GM19372 (cell line): ENCODE results near the gene HNRNPU.
"Not testable (repeated sequence)": the region's sequence is repeated elsewhere in the genome, so short reads cannot be mapped to it uniquely, and the experiment has no call there.

Experiments
- ATAC-seq: cut with Tn5 transposase; IDR thresholded peaks from one replicate; pipeline ENCODE4 v1.9.1; 2021; ENCODE audit warnings: mild to moderate bottlenecking, low read depth, moderate library complexity; ENCODE audit not compliant: unreplicated experiment

HNRNPU gene

DNA sequence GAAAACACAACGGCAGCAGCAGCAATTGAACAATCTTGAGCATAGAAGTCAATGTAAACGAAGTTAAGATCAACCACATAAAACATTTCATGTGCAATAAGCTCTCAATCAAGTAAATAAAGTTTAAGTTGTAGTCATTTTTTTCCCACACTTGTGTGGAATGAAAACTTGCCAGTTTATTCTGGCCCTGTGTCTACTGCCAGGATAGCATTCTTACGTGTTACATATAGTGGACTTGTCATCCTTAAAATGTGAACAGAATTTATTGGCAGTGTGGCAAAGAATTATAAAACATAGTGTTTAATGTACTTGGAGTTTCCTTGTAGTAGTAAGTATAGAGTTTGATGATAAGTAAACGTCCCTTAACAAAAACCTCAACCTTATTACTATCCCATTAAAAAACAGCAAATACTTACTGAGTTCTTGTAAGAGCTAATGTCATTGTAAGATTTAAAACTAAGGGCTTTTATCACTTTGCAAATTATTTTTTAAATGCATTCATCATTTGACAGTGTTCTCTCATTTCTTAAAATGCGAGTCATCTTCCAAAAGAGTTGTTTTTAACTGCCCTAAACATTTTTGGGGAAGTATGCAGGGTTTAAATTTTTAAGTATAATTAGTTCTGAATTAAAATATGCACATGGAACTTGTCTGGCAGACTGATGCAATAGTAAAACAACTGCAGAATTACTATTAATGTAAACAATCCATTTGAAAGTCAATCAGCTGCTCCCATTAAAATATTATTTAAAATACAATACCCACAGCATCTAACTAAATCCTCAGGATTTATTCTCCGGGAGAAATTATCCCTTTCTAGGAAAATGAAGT is 21.0 kb downstream of the HNRNPU start:
- no peak for ATAC-seq

DNA sequence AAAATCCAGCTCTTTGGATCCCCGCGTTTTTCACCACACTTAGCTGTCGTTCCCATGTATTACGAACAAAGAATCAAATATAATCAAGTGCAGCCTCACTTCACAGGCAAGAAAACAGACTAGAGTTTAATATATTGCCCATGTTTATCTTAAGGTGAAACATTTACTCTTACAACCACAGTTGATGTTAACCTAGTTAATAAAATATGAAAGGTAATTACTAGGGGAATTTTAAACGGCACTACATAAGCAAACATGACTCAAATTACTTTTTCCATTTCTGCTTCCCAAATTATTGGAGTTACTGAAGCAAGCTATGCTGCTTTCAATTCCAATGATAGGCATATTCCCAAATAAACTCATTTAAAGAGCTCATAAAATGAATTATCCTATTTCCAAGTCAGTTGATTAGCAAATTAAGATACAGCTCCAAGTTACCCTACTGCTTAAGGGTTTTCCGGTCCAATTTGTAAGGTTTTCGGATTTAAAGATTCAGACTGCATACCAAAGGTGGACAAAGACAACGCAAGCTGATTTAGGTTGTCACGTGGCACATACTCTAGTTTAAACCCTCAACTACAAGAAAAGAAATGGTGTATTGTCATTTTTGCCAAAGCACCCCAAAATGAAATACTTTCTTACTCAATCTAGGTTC is 22.9 kb downstream of the HNRNPU start:
- no peak for ATAC-seq

DNA sequence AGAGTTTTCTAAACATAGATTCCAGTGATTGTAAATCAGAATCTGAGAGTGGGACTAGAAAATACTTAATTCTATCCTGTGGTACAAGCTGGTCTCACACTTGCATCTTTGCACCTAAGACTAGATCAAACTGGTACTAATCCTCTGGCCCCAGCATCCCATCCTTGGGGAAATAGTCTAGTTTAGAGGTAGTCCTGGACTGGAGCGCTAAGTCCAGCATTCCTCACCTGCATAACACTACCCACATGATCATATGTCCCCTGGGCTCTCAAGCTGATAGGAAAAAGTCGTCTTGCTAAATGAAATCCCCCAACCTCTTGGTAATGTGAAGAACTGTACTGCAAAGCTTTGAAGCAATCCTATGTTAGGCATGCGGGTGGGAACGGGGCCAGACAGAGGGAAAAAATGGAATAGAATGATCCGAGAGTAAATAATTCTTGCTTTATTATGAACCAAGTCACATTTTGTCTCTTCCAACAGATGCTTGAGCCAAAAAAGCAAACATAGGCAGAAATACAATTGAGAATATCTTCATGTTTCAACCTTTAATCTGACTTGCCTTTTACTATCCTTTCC is 24.0 kb downstream of the HNRNPU start:
- ATAC-seq = no peak

DNA sequence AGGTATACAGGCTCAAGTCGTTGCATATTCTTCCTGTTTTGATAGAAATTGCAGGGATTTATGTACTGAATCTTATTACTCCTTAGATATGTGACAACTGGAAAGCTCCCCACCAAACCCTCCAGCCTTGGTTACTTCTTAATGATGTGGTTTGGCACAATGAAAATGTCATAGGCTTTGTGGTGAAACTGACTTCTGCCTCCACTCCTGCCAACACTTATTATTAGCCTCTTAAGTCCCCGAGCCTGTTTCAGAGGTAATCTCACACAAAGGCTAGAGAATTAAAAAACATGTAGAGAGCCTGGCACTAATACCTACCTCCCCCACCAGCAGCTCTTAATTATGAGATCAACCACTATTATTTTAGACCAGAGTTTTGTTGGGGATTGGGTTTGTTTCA is 24.7 kb downstream of the HNRNPU start:
- no peak for ATAC-seq

DNA sequence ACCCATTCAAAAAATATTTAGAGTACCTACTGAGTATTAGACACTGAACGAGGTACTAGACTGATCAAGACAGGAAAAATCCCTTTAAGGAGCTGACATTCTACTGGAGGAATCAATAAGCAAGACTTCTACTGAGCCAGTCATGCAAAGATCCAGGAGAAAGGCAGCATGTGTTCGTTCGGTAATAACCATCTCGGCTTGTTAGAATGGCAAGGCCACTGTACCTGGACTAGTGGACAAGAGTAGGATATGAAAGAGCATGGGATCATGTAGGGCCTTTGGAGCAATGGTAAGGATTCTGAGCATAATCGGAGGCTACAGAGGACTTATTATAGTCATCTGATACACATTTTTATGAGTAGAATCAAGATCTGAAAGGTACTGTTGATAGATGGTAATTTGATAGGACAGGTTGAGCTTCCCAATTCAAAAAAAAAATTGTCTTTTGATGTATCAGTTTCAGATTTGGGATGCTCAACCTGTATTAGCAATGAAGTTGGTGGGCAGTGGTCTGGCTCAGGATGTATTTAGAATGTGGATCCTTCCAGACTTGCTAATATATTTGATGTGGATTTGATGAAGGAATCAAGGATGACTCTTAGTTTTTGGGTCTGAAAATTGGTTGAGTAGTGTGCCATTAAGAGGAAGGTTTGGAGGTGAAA is 26.6 kb downstream of the HNRNPU start:
- no peak for ATAC-seq

DNA sequence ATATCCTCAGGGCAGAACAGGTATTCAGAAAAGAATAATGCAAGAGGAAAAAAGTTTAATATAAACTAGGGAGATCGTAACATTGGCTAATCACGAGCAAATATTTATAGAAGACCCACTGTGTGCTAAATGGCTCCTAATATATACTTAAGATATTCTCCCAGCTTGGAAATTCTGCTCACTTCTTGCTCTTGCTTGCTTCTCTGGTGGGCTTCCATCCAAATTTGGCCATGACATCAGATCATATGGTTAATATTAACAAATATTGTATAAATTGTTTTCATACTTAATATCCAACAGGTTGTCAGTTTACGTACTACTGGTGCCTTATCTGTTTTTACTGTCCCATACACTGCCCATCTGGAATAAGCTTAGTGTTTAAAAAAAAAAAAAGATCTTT is 27.8 kb downstream of the HNRNPU start:
- no peak for ATAC-seq

DNA sequence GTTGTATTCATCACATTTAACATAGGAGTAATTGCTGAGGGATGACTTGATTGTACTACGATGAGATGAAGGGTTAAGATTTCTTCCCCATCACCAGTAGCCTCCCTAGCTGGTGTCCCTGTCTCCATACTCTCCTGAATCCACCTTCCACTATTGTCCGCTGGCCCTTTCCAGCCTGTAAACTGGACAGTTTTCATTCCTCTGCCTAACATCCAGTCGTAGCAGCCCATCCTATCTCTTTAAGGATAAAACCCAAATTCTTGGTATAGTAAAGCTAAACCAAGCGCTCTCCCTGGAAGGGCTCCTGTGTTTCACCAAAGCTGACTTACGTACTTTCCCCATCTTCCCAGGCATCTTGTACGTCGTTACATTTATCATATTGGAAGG is 28.2 kb downstream of the HNRNPU start:
- no peak for ATAC-seq

DNA sequence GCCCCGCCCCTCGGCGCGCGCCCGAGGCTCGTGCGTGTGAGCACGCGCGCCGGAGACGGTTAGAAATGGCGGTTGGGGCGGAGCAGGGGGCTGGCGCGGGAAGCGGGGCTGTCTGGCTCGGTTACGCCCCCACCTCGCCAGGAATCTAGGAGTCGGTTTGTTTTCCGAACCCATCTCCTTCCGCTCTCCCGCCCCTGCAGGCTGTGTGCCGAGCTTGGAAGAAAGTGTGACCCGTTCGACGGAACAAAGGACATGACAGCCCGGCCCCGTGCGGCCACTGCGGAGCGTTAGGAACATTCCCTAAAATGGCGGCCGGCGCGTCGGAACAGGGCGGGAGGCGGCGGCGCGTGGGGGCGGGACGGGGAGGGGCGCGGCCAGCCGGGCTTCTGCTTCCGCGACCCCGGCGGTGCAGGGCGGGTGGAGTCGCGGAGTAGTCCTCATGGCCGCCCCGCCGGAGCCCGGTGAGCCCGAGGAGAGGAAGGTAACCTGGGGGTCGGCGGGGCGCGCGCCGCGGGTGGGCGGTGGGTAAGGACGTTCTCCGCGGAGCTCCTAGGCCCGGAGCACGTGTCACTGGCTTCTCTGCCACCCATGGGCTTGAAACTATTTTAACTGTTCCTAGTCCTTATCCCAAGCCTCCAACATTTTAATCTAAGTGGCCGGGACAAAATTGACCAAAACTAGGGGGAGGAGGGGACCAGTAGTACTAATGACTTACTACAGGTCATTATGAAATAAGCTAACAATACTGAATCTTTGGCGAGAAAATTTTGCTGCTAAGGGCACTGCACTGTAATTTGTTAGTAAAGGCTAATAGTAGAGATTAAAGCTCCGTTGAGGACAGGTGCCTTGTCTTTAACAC is 28.8 kb downstream of the HNRNPU start, which contains the start of gene COX20:
COX20 (plus strand) TSS at position 383 of the 859 bp plus-strand sequence; CDS start at position 440, 57 bp downstream.
- ATAC-seq = peak; percentile 60

DNA sequence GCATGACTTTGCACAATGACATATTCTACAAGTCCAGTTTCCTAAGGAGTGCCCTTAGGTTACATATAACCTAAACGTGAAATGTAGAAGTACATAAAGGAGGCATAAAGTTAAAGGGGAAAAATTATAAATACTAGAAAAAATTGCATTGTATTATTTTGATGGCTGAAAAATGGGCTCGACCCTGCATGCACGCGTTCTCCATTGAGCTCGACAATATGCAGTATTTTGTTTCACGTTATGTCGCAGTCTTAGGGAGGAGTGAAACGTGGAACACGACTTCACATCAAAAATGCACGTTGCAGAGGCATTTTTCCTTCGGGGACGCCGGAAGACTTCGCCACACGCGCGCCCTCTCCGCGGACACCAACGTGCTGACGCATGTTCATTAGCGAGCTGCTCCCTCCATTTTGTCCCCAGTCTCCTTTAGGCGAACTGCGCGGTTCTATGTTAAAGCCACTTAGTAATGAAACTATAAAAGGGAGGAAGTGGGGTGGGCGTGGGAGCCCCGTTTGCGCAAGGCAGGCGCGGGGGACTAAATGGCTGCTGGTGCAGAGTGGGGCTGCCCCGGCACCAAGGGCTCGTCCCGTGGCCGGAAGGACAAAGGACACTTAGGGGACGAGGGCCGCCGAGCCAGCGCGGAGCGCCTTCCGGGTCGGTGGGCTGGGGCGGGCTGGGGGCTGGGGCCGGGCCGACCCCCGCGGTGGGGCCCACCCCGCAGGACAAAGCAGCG is 29.6 kb downstream of the HNRNPU start:
- peak; percentile 60 for ATAC-seq

DNA sequence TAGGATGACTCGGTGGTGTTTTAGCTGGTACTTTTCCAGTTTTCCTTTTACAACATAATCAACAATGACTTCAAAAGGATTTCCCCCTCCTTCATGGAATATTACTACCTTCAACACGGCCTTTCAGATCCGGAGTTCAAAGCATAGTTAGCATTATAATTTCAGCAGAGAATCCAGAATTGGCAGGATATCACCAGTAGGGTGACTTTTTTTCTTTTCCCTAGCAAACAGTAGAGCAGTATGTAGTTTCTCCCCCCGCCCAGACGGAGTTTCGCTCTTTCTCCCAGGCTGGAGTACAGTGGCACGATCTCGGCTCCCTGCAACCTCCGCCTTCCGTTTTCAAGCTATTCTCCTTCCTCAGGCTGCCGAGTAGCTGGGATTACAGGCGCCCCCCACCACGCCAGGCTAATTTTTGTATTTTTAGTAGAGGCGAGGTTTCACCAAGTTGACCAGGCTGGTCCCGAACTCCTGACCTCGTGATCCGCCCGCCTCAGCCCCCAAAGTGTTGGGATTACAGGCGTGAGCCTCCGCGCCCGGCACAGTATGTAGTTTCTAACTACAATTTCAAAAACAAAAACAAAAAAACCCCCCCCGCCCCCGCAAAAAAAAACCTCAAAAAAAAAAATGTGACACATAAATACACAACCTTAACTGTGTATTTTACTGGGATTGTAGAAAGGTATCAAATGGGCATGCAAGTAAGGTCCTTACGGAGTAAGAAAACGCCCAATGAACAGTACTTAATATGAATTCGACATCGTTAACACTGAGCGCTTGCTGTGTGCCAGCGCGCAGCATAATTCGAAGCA is 30.4 kb downstream of the HNRNPU start:
- ATAC-seq = peak; percentile 3

DNA sequence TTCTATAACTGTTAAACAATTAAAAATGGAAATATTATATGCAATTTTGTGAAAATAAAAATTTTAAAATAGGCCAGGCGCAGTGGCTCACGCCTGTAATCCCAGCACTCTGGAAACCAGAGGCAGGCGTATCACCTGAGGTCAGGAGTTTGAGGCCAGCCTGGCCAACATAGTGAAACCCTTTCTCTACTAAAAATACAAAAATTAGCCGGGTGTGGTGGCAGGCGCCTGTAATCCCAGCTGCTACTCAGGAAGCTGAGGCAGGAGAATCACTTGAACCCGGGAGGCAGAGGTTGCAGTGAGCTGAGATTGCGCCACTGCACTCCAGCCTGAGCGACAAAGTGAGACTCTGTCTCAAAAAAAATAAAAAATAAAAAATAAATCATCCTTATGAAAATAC is 31.1 kb downstream of the HNRNPU start:
- not testable (repeated sequence) for ATAC-seq

DNA sequence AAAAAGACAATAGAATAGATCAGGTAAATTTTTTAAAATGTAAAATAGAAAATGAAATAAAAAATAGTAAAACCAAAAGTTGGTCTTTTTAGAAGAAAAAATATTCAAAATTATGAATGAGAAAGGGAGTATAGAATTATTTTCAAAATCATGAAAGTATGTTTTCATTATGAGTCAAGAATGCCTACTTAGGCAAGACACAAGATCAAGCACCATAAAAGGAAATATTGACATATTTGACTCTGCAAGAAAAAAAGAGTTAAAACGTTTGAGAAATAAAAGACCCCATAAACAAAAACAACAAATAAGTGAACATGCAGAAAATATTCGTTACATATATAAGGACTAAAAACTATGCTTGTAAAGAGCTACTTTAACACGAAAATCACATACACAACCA is 33.7 kb downstream of the HNRNPU start:
- no peak for ATAC-seq

DNA sequence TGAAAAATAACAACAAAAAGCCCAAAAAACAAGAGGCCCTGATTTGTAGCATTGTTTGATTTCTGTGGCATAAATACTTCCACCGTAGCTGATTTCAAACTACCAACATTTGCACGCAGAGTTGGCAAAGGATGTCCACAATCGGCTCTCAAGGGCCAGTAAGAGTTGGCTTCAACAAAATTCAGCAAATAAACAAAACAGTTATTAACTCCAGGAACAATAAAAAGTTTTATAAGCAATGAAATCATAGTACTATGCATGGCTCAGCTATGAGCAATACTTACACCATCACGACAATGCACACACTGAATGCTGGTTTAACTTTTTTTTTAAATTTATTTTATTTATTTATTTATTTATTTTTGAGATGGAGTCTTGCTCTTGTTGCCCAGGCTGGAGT is 37.6 kb downstream of the HNRNPU start:
- no peak for ATAC-seq

DNA sequence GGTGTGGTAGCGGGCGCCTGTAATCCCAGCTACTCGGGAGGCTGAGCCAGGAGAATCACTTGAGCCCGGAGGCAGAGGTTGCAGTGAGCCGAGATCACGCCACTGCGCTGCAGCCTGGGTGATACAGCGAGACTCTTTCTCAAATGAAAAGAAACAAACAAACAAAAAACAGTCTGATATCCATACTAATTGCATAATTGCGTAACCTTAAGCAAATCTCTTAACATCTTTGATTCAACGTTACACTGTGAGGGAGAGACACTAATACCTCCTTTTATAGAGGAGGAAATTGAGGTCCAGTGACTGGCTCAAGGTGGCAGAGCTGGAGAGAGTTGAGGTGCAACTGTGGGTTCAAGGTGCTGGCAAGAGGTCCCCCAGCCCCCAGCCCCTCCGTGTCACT is 41.5 kb downstream of the HNRNPU start:
- no peak for ATAC-seq

DNA sequence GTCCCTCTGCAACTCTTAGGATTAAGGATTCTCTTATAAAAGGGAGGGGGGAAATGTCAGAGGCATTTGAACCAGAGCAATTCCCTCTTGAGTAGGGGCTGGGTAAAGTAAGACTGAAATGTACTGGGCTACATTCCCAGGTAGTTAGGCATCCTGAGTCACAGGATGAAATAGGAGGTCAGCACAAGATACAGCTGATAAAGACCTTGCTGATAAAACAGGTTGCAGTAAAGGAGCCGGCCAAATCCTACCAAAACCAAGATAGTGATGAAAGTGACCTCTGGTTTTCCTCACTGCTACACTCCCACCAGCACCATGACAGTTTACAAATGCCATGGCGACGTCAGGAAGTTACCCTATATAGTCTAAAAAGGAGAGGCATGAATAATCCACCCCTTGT is 43.2 kb downstream of the HNRNPU start:
- ATAC-seq = no peak

DNA sequence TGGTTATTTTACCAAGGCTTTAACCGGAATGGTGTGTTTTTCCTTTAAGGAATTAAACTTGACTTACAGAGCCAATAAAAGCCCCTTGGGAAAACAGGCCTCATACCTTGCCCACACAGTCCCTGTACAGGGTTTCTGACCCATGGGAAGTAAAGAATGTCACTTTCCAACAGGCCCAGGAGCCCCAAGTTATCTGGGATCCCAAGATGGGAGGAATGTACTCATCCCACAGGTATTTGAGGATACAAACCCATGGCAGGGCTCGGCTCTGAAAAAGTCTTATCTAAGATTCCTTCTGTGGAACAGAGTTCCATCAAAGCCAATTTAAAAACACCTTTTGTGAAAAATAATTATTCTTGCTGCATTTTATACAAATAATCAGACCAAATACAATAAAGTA is 44.2 kb downstream of the HNRNPU start:
- ATAC-seq = no peak

DNA sequence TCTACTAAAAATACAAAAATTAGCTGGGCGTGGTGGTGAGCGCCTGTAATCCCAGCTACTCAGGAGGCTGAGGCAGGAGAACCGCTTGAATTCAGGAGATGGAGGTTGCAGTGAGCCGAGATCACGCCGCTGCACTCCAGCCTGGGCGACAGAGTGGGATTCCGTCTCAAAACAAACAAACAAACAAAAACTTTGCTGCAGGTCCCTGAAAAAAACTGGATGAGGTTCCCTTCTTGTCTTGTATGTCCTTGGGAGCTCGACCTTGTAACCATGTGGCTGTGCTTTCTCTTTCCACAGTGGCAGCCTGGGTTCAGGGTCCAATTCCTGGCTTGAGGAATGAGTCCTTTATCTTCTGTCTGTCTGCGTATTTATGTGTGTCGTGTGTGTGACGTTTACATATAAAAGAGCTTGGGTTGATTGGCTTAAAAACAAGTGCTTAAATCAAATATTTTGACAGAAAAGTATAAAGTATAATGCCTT is 46.9 kb downstream of the HNRNPU start:
- no peak for ATAC-seq

DNA sequence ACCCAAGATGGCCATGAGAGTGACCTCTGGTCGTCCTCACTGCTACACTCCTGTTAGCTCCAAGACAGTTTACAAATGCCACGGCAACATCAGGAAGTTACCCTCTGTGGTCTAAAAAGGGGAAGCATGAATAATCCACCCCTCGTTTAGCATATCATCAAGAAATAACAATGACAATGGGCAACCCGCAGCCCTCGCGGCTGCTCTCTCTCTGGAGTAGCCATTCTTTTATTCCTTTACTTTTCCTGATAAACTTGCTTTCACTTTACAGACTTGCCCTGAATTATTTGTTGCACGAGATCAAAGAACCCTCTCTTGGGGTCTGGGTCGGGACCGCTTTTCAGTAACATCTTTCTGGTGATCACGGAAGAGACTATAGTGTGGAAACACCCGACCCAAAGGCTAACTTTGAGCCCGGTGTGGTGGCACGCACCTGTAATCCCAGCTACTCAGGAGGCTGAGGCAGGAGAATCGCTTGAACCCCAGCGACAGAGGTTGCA is 48.7 kb downstream of the HNRNPU start:
- no peak for ATAC-seq
